Neuronal stem cell (in vitro differentiated cells): ENCODE results near the gene MDFIC2.

Source experiments
- DNase-seq: peaks from one replicate; pipeline ENCODE4 v3.0.0-alpha.2; 2013; ENCODE audit warnings: low spot score
- H2AFZ ChIP-seq: one replicate; pipeline ENCODE4 v1.6.1; 2013; ENCODE audit warnings: mild to moderate bottlenecking, low read length, inconsistent platforms
- H2AK5ac ChIP-seq: 2 replicates; pipeline ENCODE4 v1.6.1; 2013; ENCODE audit warnings: low read depth, mild to moderate bottlenecking, inconsistent platforms, low read length, moderate library complexity, mixed read lengths
- H2BK120ac ChIP-seq: 2 replicates; pipeline ENCODE4 v1.6.1; 2013; ENCODE audit warnings: low read depth, mild to moderate bottlenecking, inconsistent platforms, low read length, moderate library complexity, mixed read lengths
- H2BK12ac ChIP-seq: one replicate; pipeline ENCODE4 v1.6.1; 2013; ENCODE audit warnings: low read length, inconsistent platforms
- H2BK15ac ChIP-seq: 2 replicates; pipeline ENCODE4 v1.6.1; 2013; ENCODE audit warnings: mild to moderate bottlenecking, low read length, inconsistent platforms, mixed read lengths
- H2BK5ac ChIP-seq: one replicate; pipeline ENCODE4 v1.6.1; 2013; ENCODE audit warnings: inconsistent platforms, mild to moderate bottlenecking, low read length, moderate library complexity
- H3K14ac ChIP-seq: one replicate; pipeline ENCODE4 v1.6.1; 2013; ENCODE audit warnings: low read length, inconsistent platforms
- H3K18ac ChIP-seq: 2 replicates; pipeline ENCODE4 v1.6.1; 2013; ENCODE audit warnings: low read length, inconsistent platforms
- H3K23ac ChIP-seq: 2 replicates; pipeline ENCODE4 v1.6.1; 2013; ENCODE audit warnings: low read depth, mild to moderate bottlenecking, mixed read lengths, low read length, inconsistent platforms; ENCODE audit not compliant: poor library complexity
- H3K27ac ChIP-seq: replicated peaks from 3 replicates; pipeline ENCODE4 v1.5.1; 2013; ENCODE audit warnings: low read length, inconsistent platforms
- H3K27me3 ChIP-seq, 3 experiments: 2 replicates each; pipeline ENCODE4 v1.6.1; 2013; ENCODE audit warnings: low read length in 3 of 3, mild to moderate bottlenecking in 2 of 3, inconsistent platforms in 1 of 3, low read depth in 1 of 3, mixed read lengths in 1 of 3, moderate library complexity in 1 of 3; ENCODE audit not compliant: control insufficient read depth in 3 of 3, insufficient read depth in 3 of 3
- H3K36me3 ChIP-seq, 2 donors: replicated peaks in 1 of 2; 2 replicates each; pipeline ENCODE4 v1.6.1; 2013; ENCODE audit warnings: low read length in 2 of 2; ENCODE audit not compliant: control insufficient read depth in 2 of 2, insufficient read depth in 2 of 2
- H3K4ac ChIP-seq: 2 replicates; pipeline ENCODE4 v1.6.1; 2013; ENCODE audit warnings: inconsistent platforms, mild to moderate bottlenecking, low read length, moderate library complexity
- H3K4me1 ChIP-seq, 2 donors: 1 replicate in 1 of 2; 2 replicates in 1 of 2; pipeline ENCODE4 v1.6.1; 2013; ENCODE audit warnings: low read length in 2 of 2, low read depth in 1 of 2; ENCODE audit not compliant: control insufficient read depth in 2 of 2, insufficient read depth in 1 of 2
- H3K4me2 ChIP-seq: one replicate; pipeline ENCODE4 v1.6.1; 2013; ENCODE audit warnings: mild to moderate bottlenecking, low read length, inconsistent platforms; ENCODE audit not compliant: insufficient read depth, poor library complexity, severe bottlenecking
- H3K4me3 ChIP-seq, 2 donors: 2 replicates each; pipeline ENCODE4 v1.5.1; 2013; ENCODE audit warnings: low read length in 2 of 2, mild to moderate bottlenecking in 2 of 2, inconsistent platforms in 1 of 2, moderate library complexity in 1 of 2
- H3K79me1 ChIP-seq: one replicate; pipeline ENCODE4 v1.6.1; 2013; ENCODE audit warnings: low read depth, mild to moderate bottlenecking, inconsistent platforms, low read length, moderate library complexity
- H3K9ac ChIP-seq: one replicate; pipeline ENCODE4 v1.6.1; 2013; ENCODE audit warnings: mild to moderate bottlenecking, low read depth, low read length, inconsistent platforms; ENCODE audit not compliant: poor library complexity
- H3K9me3 ChIP-seq, 2 donors: replicated peaks in 1 of 2; 2 replicates each; pipeline versions ENCODE3 to v1.6.1; 2013; ENCODE audit warnings: low read length in 2 of 2, mild to moderate bottlenecking in 2 of 2, inconsistent platforms in 1 of 2, low read depth in 1 of 2, mixed read lengths in 1 of 2, moderate library complexity in 1 of 2; ENCODE audit not compliant: control insufficient read depth in 2 of 2, insufficient read depth in 1 of 2
- H4K8ac ChIP-seq: one replicate; pipeline ENCODE4 v1.6.1; 2013; ENCODE audit warnings: low read depth, mild to moderate bottlenecking, inconsistent platforms, low read length, moderate library complexity
- H4K91ac ChIP-seq: one replicate; pipeline ENCODE4 v1.6.1; 2013; ENCODE audit warnings: low read length, low read depth, mild to moderate bottlenecking, inconsistent platforms; ENCODE audit not compliant: poor library complexity
- WGBS, 2 donors: extraction: QIAGEN DNeasy Blood & Tissue Kit; methylation state at CpG; one replicate each; pipeline ENCODE4 v1.1.7; 2013; ENCODE audit warnings: missing lambda C conversion rate in 2 of 2, mixed read lengths in 1 of 2; ENCODE audit not compliant: insufficient read length in 2 of 2, insufficient replicate concordance in 1 of 2; ENCODE audit errors: extremely low coverage in 2 of 2; 5-methylcytosine and 5-hydroxymethylcytosine counted together

The MDFIC2 gene

DNA sequence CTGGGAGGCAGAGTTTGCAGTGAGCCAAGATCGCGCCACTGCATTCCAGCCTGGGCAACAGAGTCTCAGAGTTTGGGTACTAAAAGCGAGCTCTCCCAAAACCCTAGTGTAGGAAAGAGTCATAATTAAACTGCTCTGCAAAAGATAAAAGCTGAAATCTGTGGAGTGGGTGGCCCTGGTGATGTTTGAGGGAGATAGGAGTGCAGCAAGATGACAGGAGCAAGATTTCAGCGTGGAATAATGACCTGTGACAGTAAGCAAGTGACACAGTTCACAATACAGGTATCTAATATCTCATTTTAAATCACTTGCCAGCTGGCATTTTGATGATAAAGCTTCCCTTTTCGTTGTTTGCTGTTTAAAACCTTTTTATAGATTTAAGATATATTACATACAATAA lies 79.3 kb downstream of the MDFIC2 start:
- Histone ChIP-seq H3K23ac (no peak overlapping the region), H3K79me1 (no peaks in the 10 kb centered on the region), H2AK5ac (no peak overlapping the region), H3K27ac (no peak overlapping the region), H2BK120ac (no peak overlapping the region), H2BK12ac (no peak overlapping the region), H3K9me3 (no peaks in the 10 kb centered on the region), H3K36me3 (no peaks in the 10 kb centered on the region), H3K4me2 (no peak overlapping the region), H3K9ac (no peak overlapping the region), H3K27me3 (no peaks in the 10 kb centered on the region), H3K18ac (no peak overlapping the region), H4K91ac (no peak overlapping the region), H3K4ac (no peak overlapping the region), H4K8ac (no peak overlapping the region), H3K4me3 (no peak overlapping the region), H2BK5ac (no peak overlapping the region), H3K14ac (no peak overlapping the region), H2BK15ac (no peak overlapping the region), H3K4me1 (peaks cover 0 to 11% of the 10 kb centered on the region in 2 donors), H2AFZ (no peak overlapping the region)
- WGBS, 2 donors, result no CpG with 5 or more reads among the region's 5 CpGs
- DNase-seq, result no peak

DNA sequence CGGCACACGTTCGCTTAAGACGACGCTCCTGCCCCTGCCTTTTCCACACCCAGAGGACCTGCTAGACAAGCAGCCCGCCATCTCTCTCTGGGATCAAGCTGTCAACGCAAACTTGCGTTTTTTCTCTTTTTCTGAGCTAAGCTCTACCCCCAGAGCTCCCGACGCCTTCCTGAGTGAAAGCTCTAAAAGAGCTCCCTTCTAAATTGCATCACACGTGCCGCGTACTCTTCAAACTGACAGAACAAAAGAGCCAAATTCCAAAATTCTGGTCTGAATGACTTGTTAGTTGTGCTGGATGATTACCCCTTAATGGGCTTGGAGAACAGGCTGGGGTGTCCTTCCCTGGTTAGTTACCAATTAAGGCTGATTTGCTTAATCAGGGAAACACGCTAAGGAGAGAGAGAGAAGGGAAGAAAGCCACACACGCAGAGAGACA lies 81.2 kb downstream of the MDFIC2 start:
- no peak overlapping the region for H2AK5ac ChIP-seq
- H3K4me3 ChIP-seq, result no peak overlapping the region
- peak overlapping the region; percentile 54 for H3K27ac ChIP-seq
- no peak overlapping the region for H2AFZ ChIP-seq
- no peak overlapping the region for H2BK12ac ChIP-seq
- WGBS, 2 donors, result no CpG with 5 or more reads among the region's 15 CpGs
- no peaks in the 10 kb centered on the region for H3K79me1 ChIP-seq
- no peak overlapping the region for H2BK15ac ChIP-seq
- H3K4me1 ChIP-seq, result peaks cover 0 to 11% of the 10 kb centered on the region in 2 donors
- H3K14ac ChIP-seq, result no peak overlapping the region
- H3K23ac ChIP-seq, result no peak overlapping the region
- peak; percentile 75 for DNase-seq
- H2BK5ac ChIP-seq, result no peak overlapping the region
- no peak overlapping the region for H3K4ac ChIP-seq
- no peak overlapping the region for H2BK120ac ChIP-seq
- H3K36me3 ChIP-seq, result no peaks in the 10 kb centered on the region
- H4K8ac ChIP-seq, result no peak overlapping the region
- H3K4me2 ChIP-seq, result no peak overlapping the region
- H3K9ac ChIP-seq, result no peak overlapping the region
- H3K18ac ChIP-seq, result no peak overlapping the region
- H3K9me3 ChIP-seq, result no peaks in the 10 kb centered on the region
- H4K91ac ChIP-seq, result no peak overlapping the region
- no peaks in the 10 kb centered on the region for H3K27me3 ChIP-seq

DNA sequence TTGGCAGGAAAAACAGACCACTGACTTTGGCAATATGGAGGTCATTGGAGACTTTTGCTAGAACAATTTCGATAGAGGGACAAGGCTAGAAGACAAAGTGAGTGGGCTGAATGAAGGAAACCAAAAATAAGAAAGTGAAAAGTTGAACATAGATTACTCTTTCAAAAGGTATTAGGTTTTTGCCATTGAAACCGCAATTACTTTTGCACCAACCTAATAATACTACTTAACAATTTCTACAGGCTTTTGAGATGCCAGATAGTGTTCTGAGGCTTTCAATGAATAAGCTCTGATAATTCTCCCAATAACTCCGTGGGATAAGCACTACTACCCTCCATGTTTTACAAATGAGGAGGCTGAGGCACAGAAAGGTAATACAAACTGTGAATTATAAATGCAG lies 85.0 kb downstream of the MDFIC2 start:
- no peak overlapping the region for H3K23ac ChIP-seq
- H3K14ac ChIP-seq, result no peak overlapping the region
- H3K18ac ChIP-seq, result no peak overlapping the region
- no peak overlapping the region for H4K8ac ChIP-seq
- H3K9me3 ChIP-seq, result no peaks in the 10 kb centered on the region
- H3K27ac ChIP-seq, result no peak overlapping the region
- H2AFZ ChIP-seq, result no peak overlapping the region
- H3K4me2 ChIP-seq, result no peak overlapping the region
- no peak overlapping the region for H2BK120ac ChIP-seq
- no peak overlapping the region for H2BK5ac ChIP-seq
- H4K91ac ChIP-seq, result no peak overlapping the region
- H3K4me3 ChIP-seq, result no peak overlapping the region
- H2BK15ac ChIP-seq, result no peak overlapping the region
- no peak overlapping the region for H3K4ac ChIP-seq
- WGBS, 2 donors, result no CpG with 5 or more reads among the region's 3 CpGs
- no peak overlapping the region for H2AK5ac ChIP-seq
- H3K27me3 ChIP-seq, result no peaks in the 10 kb centered on the region
- no peak for DNase-seq
- H3K36me3 ChIP-seq, result no peaks in the 10 kb centered on the region
- no peaks in the 10 kb centered on the region for H3K79me1 ChIP-seq
- peaks cover 0 to 14% of the 10 kb centered on the region in 2 donors for H3K4me1 ChIP-seq
- no peak overlapping the region for H3K9ac ChIP-seq
- H2BK12ac ChIP-seq, result no peak overlapping the region

DNA sequence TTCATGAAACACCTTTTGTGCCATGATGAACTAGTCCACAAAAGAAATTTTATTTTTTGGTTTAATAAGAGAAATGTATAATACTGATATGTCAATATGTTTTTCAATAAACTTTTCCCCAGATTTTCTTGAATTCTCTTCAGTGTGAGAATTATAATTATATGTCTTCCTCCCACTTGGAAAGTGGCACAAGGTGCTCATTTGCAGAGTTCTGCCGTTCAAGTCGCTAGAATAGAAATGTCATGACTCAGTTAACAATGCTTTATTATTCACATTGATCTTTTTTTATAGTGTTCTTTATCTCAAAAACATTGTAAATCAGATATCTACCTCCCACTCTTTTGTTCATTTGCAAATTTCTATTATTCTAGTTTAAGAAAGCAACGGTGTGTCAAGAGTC lies 87.3 kb downstream of the MDFIC2 start:
- no CpG with 5 or more reads among the region's 3 CpGs for WGBS, 2 donors

More for the DNA sequence above, 87.3 kb downstream of the MDFIC2 start:
- Histone ChIP-seq H4K8ac (no peak overlapping the region), H3K27ac (no peak overlapping the region), H3K27me3 (no peaks in the 10 kb centered on the region), H2BK12ac (no peak overlapping the region), H3K4me3 (no peak overlapping the region), H3K23ac (no peak overlapping the region), H2BK5ac (no peak overlapping the region), H2BK15ac (no peak overlapping the region), H3K36me3 (no peaks in the 10 kb centered on the region), H3K4me1 (peaks cover 0 to 3% of the 10 kb centered on the region in 2 donors), H3K18ac (no peak overlapping the region), H2AFZ (no peak overlapping the region), H3K4ac (no peak overlapping the region), H2AK5ac (no peak overlapping the region), H3K79me1 (no peaks in the 10 kb centered on the region), H3K9me3 (no peaks in the 10 kb centered on the region), H3K4me2 (no peak overlapping the region), H3K14ac (no peak overlapping the region), H4K91ac (no peak overlapping the region), H2BK120ac (no peak overlapping the region), H3K9ac (no peak overlapping the region)
- no peak for DNase-seq
